ENCODE measurements around the gene CSNK1G3.

DNA sequence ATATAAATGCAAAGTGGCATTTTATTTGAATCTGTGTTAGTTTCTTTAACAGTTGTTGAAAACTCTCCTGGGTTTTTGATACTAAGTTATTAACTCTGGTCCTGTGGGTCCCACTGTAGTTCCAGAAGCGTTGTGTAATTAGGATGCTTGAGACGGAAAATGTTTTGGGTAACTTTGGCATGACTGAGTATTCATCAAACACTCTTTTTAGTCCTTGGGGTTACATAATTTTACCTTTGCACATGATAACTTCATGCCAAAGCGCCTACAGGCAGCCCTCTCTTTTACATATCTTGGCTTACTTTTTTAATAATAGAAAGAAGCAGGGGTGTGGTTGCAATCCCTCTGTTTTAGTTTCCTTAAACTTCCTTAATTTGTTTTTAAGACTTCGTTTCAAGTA, 12.2 kb downstream of the CSNK1G3 start:
- no peak for TF ChIP-seq GATA2 (IDR thresholded peaks at IDR 0.05; ENCODE audit: low read depth, low read length)
- TF ChIP-seq GATA3 (IDR thresholded peaks at IDR 0.05; ENCODE audit: low read depth, low read length) = no peak

Data from SH-SY5Y (cell line).